Stimulated activated naive B cell treated with anti-CD40 and anti-IgM and Interleukin-4, amounts not matched to agents 10 μg/mL and 1 μg/mL and 100 μg/mL, for 72 hours (primary cell): Measurements from ENCODE around the gene TENT5C.

Source experiments
- ATAC-seq, 2 donors: fragments of 150-1000 bp; cut with Tn5 transposase; replicated peaks; 2 replicates each; pipeline ENCODE4 v1.10.0; 2021; ENCODE audit warnings: moderate library complexity in 1 of 2
- DNase-seq: peaks from one replicate; pipeline ENCODE4 v3.0.0; 2021
- H3K27ac Mint-ChIP-seq: one replicate; pipeline ENCODE4 v1.8.0; 2022; ENCODE audit warnings: mild to moderate bottlenecking, mixed read lengths
- H3K27me3 Mint-ChIP-seq, 2 donors: one replicate each; pipeline ENCODE4 v1.8.0; 2022; ENCODE audit warnings: mixed read lengths in 2 of 2
- H3K36me3 Mint-ChIP-seq, 2 donors: one replicate each; pipeline ENCODE4 v1.8.0; 2022; ENCODE audit warnings: mixed read lengths in 2 of 2, mild to moderate bottlenecking in 1 of 2
- H3K4me1 Mint-ChIP-seq, 2 donors: one replicate each; pipeline ENCODE4 v1.8.0; 2022; ENCODE audit warnings: mixed read lengths in 2 of 2, mild to moderate bottlenecking in 1 of 2
- H3K4me3 Mint-ChIP-seq, 2 donors: one replicate each; pipeline ENCODE4 v1.8.0; 2022; ENCODE audit warnings: mild to moderate bottlenecking in 2 of 2, mixed read lengths in 2 of 2, moderate library complexity in 1 of 2
- H3K9me3 Mint-ChIP-seq, 2 donors: one replicate each; pipeline ENCODE4 v1.8.0; 2022; ENCODE audit warnings: mixed read lengths in 2 of 2, mild to moderate bottlenecking in 1 of 2

Gene TENT5C

DNA sequence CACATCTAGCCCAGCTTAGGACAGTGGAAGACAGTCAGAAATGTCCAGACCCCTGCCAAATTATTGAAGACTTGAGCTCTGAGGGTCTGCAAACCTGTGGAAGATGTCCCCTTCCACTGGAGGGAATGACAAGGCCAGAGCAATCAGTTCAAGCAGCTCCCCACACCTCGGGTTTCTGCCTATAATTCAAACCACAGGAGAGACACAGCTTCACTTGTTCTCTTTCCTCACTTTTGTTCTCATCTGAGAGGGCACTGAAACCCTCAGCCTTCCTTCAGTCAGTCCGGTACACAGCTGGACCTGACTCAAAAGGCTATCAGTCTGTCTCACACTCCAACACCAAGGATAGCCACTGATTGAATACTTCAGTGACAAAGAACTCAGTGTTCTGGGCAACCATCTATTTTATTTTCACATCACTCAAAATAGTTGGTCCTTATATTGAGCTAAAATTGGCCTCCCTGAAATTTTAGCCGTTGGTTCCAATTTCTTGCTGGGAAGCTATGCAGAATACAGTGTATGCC lies 70.1 kb downstream of the TENT5C start:
- Mint-ChIP-seq H3K9me3 (no peaks in the 10 kb centered on the region), H3K27me3 (peaks cover 0 to 6% of the 10 kb centered on the region in 2 donors)

GRCh38 chr1:117676615-117677130 lies 70.8 kb downstream of the TENT5C start:
- DNase-seq (no peak), ATAC-seq (peak; percentile 70 to 76)
- Mint-ChIP-seq H3K27me3 (peaks cover 0 to 6% of the 10 kb centered on the region in 2 donors), H3K36me3 (no peaks in the 10 kb centered on the region), H3K27ac (peak overlapping the region; percentile 20), H3K4me1 (peaks cover 35 to 47% of the 10 kb centered on the region in 2 donors), H3K4me3 (no peak overlapping the region), H3K9me3 (no peaks in the 10 kb centered on the region)

More for the DNA sequence above, 70.1 kb downstream of the TENT5C start:
- Mint-ChIP-seq H3K27ac (no peak overlapping the region), H3K36me3 (no peaks in the 10 kb centered on the region), H3K4me1 (peaks cover 40 to 54% of the 10 kb centered on the region in 2 donors), H3K4me3 (no peak overlapping the region)
- ATAC-seq (no peak), DNase-seq (no peak)
